ENCODE data around the gene TEPSIN.

TEPSIN gene

GRCh38 chr17:81218459-81218858 lies 20.4 kb downstream of the TEPSIN start:
- no peak for DNase-seq

GRCh38 chr17:81217491-81217890 lies 21.4 kb downstream of the TEPSIN start:
- DNase-seq = no peak

GRCh38 chr17:81213978-81214377 lies 24.9 kb downstream of the TEPSIN start:
- no peak for DNase-seq

- no peak for DNase-seq
Measured at GRCh38 chr17:81212365-81212764, 26.5 kb downstream of the TEPSIN start.

- no peak for DNase-seq
Measured at GRCh38 chr17:81210868-81211267, 28.0 kb downstream of the TEPSIN start.

- DNase-seq = no peak
Measured at GRCh38 chr17:81210466-81210865, 28.4 kb downstream of the TEPSIN start.

GRCh38 chr17:81209141-81209540 lies 29.7 kb downstream of the TEPSIN start:
- DNase-seq = no peak

- no peak for DNase-seq
Measured at GRCh38 chr17:81208651-81209050, 30.2 kb downstream of the TEPSIN start.

GRCh38 chr17:81207610-81208581 lies 31.0 kb downstream of the TEPSIN start:
- no peak for DNase-seq

- no peak for DNase-seq
Measured at GRCh38 chr17:81206657-81207056, 32.2 kb downstream of the TEPSIN start.

- DNase-seq = no peak
Measured at GRCh38 chr17:81206166-81206565, 32.7 kb downstream of the TEPSIN start.

GRCh38 chr17:81204578-81204977 lies 34.3 kb downstream of the TEPSIN start:
- no peak for DNase-seq

- no peak for DNase-seq
Measured at GRCh38 chr17:81203136-81203535, 35.7 kb downstream of the TEPSIN start.

- no peak for DNase-seq
Measured at GRCh38 chr17:81202318-81202717, 36.5 kb downstream of the TEPSIN start.

GRCh38 chr17:81200695-81201580 lies 37.9 kb downstream of the TEPSIN start:
- DNase-seq = no peak

- DNase-seq = no peak
Measured at GRCh38 chr17:81200201-81200600, 38.7 kb downstream of the TEPSIN start.

GRCh38 chr17:81199482-81199830 lies 39.4 kb downstream of the TEPSIN start:
- no peak for DNase-seq

- no peak for DNase-seq
Measured at GRCh38 chr17:81198826-81199481, 39.9 kb downstream of the TEPSIN start.

- DNase-seq = no peak
Measured at GRCh38 chr17:81197831-81198490, 40.9 kb downstream of the TEPSIN start.

- no peak for DNase-seq
Measured at GRCh38 chr17:81197409-81197795, 41.5 kb downstream of the TEPSIN start.

GRCh38 chr17:81196505-81197408 lies 42.1 kb downstream of the TEPSIN start:
- DNase-seq = no peak

Data from CD4-positive, alpha-beta T cell treated with Interleukin-6 for 4 hours (primary cell).